Naive thymus-derived CD8-positive, alpha-beta T cell (primary cell): ENCODE data around the gene GIPR. TPM values are rescaled to one million over a fixed set of nuclear protein-coding genes. Genes with fewer than 3 reads are reported as not detected.

Experiments used
- ATAC-seq, 2 donors: fragments of 150-1000 bp; cut with Tn5 transposase in 1 of 2; sonication (Bioruptor Pico), chemical (Tn5 transposase) in 1 of 2; 1 replicate in 1 of 2; 2 replicates in 1 of 2; pipeline ENCODE4 v1.10.0; 2021; ENCODE audit warnings: mild to moderate bottlenecking in 2 of 2, moderate library complexity in 2 of 2
- POLR2A ChIA-PET: fragments of 350-600 bp; sonication (Branson Sonifier 250); formaldehyde crosslinking; loops from one replicate; lab custom pipeline; 2021; ENCODE audit warnings: antibody characterized with exemption; lab: Charles Lee
- DNase-seq, 10 donors: peaks; one replicate each; pipeline versions ENCODE4 v3.0.0 to v3.0.0-alpha.2; 2020 to 2022
- H3K27ac Mint-ChIP-seq, 10 donors: one replicate each; pipeline ENCODE4 v1.8.0; 2020 to 2022; ENCODE audit warnings: mild to moderate bottlenecking in 10 of 10, mixed read lengths in 10 of 10, moderate library complexity in 4 of 10, inconsistent platforms in 1 of 10
- H3K27me3 Mint-ChIP-seq, 5 donors: one replicate each; pipeline ENCODE4 v1.8.0; 2021 to 2022; ENCODE audit warnings: mixed read lengths in 5 of 5
- H3K36me3 Mint-ChIP-seq, 3 donors: one replicate each; pipeline ENCODE4 v1.8.0; 2020 to 2022; ENCODE audit warnings: mixed read lengths in 3 of 3, mild to moderate bottlenecking in 2 of 3, inconsistent platforms in 1 of 3
- H3K4me1 Mint-ChIP-seq, 4 donors: one replicate each; pipeline ENCODE4 v1.8.0; 2021 to 2022; ENCODE audit warnings: mixed read lengths in 4 of 4
- H3K4me3 Mint-ChIP-seq, 10 donors: one replicate each; pipeline ENCODE4 v1.8.0; 2020 to 2022; ENCODE audit warnings: mild to moderate bottlenecking in 10 of 10, mixed read lengths in 10 of 10, moderate library complexity in 6 of 10, inconsistent platforms in 1 of 10
- H3K9me3 Mint-ChIP-seq, 9 donors: one replicate each; pipeline ENCODE4 v1.8.0; 2020 to 2022; ENCODE audit warnings: mixed read lengths in 9 of 9, mild to moderate bottlenecking in 3 of 9, inconsistent platforms in 1 of 9, moderate library complexity in 1 of 9
- polyA plus RNA-seq, 3 donors: library from polyadenylated mRNA; unstranded; fragments of 300-500 nt; fragmentation: Illumina TruSeq; gene quantifications; one replicate each; pipeline ENCODE4 v1.2.3, GENCODE V29; 2021
- total RNA-seq, 8 experiments: library from RNA in 2 of 8; stranded (reverse) in 2 of 8; gene quantifications; one replicate each; pipeline ENCODE4 v1.2.3 and lab custom pipeline; 2021 to 2026

GIPR gene
- total and polyA plus RNA-seq, 5 experiments from 2014 or later: 0.38 to 10.4 (median 5.1) TPM; not detected in 1

DNA sequence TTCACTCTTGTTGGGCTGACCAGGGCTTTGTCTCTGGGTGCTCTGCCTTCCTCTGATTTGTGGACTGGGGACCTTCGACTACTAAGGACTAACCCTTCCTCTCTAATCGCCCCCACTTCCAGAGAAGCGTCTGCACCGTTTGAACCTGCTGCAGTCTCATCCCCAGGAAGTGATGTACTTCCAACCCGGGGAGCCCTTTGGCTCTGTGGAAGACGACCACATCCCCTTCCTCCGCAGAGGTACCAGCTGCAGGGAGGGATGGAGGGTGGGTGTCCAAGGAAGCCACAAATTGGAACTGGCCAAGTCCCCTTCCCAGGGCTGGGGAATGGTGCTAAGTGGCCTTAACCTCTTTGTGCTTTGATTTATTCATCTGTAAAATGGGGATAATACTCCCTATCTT, 33.7 kb downstream of the GIPR start:
- Mint-ChIP-seq H3K27ac (peak overlapping the region in 1 of 10 donors; percentile 11), H3K4me1 (peaks cover 0 to 9% (median 1%) of the 10 kb centered on the region in 4 donors), H3K9me3 (no peaks in the 10 kb centered on the region), H3K27me3 (no peaks in the 10 kb centered on the region), H3K4me3 (no peak overlapping the region), H3K36me3 (peaks cover 0 to 28% (median 9%) of the 10 kb centered on the region in 3 donors)
- DNase-seq (no peak), ATAC-seq (no peak)
- POLR2A ChIA-PET: interaction anchor here (0.9 to 1.0 kb wide), 2 partner anchors 10 to 16 kb away, joined by 3 read pairs; partner anchors contain the start of genes QPCTL and SNRPD2

- H3K4me3 Mint-ChIP-seq: no peak overlapping the region
- POLR2A ChIA-PET: interaction anchor here (0.9 kb wide), 1 partner anchor 9 kb away, joined by 3 read pairs; no protein-coding TSS in a partner anchor
- no peak for ATAC-seq
- H3K9me3 Mint-ChIP-seq: no peaks in the 10 kb centered on the region
- H3K36me3 Mint-ChIP-seq: peaks cover 0 to 23% (median 4%) of the 10 kb centered on the region in 3 donors
- no peak for DNase-seq
- no peaks in the 10 kb centered on the region for H3K27me3 Mint-ChIP-seq
- peak overlapping the region in 2 of 10 donors; percentile 38 to 44 for H3K27ac Mint-ChIP-seq
- H3K4me1 Mint-ChIP-seq: peaks cover 0 to 18% (median 6%) of the 10 kb centered on the region in 4 donors
Observed at GRCh38 chr19:45705115-45705514, 37.1 kb downstream of the GIPR start.

DNA sequence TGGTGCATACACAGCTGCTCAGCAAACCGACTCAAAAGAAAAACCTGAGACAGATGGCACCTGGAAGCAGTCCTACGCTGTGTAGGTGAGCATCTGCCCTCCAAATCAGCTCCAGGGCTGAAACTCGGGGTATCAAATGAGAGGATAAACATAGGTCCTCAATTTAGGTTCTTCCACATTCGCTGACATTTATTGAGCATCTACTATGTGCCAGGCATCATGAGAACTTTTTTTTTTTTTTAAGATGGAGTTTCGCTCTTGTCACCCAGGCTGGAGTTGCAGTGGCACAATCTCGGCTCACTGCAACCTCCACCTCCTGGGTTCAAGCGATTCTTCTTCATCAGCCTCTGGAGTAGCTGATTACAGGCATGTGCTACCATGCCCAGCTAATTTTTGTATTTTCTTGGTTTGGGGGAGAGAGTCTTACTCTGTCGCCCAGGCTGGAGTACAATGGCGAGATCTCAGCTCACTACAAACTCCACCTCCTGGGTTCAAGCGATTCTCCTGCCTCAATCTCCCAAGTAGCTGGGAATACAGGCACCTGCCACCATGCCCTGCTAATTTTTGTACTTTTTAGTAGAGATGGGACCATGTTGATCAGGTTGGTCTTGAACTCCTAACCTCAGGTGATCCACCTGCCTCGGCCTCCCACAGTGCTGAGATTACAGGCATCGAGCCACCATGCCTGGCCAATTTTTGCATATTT, 37.8 kb downstream of the GIPR start:
- Mint-ChIP-seq H3K27ac (no peak overlapping the region), H3K9me3 (no peaks in the 10 kb centered on the region), H3K4me3 (no peak overlapping the region), H3K4me1 (peaks cover 7 to 25% (median 12%) of the 10 kb centered on the region in 4 donors), H3K27me3 (no peaks in the 10 kb centered on the region), H3K36me3 (peaks cover 0 to 30% (median 4%) of the 10 kb centered on the region in 3 donors)
- DNase-seq: no peak
- POLR2A ChIA-PET: interaction anchor here (0.9 to 2.0 kb wide), 3 partner anchors 9 to 14 kb away, joined by 3 to 5 read pairs (median 3); partner anchors contain the start of genes QPCTL and SNRPD2
- no peak for ATAC-seq

DNA sequence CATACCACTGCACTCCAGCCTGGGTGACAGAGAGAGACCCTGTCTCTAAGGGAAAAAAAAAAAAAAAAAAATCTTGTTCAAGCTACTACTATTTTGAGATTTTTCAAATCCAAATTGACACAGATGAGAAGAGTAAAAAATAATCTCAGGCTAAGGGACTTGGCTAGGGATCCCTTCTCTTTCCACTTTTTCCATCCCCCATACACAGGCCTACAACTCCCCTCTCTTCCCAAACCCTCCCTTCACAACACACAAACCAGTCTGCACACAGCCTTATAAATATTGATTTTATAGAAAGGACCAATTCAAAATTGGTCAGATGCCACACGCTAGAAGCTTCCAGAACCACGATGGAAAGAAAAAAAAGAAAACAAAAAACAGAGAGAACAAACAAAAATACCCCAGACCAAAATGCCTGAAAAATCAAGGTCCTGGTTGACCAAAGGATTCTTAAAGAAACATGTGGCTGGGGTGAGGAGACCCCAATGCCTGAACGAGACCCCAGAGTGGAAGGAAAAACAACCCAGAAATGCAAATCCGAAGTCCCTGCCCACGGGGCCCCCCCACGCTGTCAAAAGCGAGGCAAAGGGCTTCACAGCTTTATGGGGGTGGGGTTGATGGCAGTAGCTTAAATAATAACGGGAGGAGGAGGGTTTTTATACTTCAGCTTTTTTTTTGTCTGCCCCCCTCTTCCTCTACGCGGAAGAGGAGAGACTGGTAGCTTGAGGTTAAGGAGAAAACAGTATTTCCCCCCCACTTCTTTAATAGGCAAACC, 42.5 kb downstream of the GIPR start:
- H3K36me3 Mint-ChIP-seq: peaks cover 0 to 22% (median 0%) of the 10 kb centered on the region in 3 donors
- peak overlapping the region in 2 of 10 donors; percentile 4 to 8 for H3K4me3 Mint-ChIP-seq
- ATAC-seq (no peak), DNase-seq (no peak)
- H3K27me3 Mint-ChIP-seq: no peaks in the 10 kb centered on the region
- H3K9me3 Mint-ChIP-seq: no peaks in the 10 kb centered on the region
- H3K27ac Mint-ChIP-seq: peak overlapping the region in 8 of 10 donors; percentile 19 to 83 (median 64)
- H3K4me1 Mint-ChIP-seq: peaks cover 12 to 52% (median 30%) of the 10 kb centered on the region in 4 donors
- POLR2A ChIA-PET: interaction anchor here (0.6 to 1.2 kb wide), 5 partner anchors 15 to 1894 kb away, joined by 3 to 5 read pairs (median 4); partner anchors contain the start of gene FBXO46

DNA sequence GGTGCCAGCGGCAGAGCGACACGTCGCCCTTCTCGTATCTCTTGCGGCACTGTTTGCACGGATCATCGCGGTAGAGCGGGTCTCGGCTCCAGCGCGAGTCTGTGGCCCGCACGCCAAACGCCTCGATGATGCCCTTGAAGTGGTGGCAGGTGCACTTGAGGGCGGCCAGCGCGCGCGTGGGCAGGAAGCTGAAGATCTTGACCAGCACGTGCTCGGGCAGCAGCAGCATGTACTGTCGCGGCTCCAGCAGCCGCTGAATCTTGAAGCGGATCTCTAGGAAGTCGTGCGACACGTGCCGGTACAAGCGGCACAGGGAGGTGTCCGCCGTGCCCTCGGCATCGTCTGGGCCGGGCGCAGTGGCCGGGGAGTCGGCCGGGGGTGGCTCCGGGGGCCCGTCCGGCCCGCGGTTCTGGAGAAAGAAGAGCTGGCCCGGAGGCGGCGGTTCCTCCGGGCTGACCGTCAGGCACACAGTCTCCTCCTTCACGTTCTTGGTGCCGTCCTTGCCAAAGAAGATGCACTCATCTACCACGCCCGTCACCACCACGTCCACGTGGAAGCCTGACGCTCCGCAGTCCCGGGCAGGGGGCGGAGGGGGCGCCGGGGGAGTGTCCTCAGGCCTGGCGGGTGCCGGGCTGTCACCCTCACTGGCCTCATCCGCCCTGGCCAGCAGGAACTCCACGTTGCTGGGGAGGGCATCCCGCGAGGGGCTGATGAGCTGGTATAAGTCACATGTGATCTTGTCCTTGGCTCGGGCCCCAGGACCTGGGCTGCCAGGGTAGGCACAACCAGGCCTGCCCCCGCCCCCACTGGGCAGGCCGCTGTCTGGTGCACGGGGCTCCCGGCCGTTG, 44.1 kb downstream of the GIPR start:
- POLR2A ChIA-PET: no interaction called here
- Mint-ChIP-seq H3K4me1 (peaks cover 21 to 57% (median 40%) of the 10 kb centered on the region in 4 donors), H3K27ac (no peak overlapping the region), H3K27me3 (no peaks in the 10 kb centered on the region), H3K4me3 (no peak overlapping the region), H3K36me3 (peaks cover 0 to 22% (median 0%) of the 10 kb centered on the region in 3 donors), H3K9me3 (no peaks in the 10 kb centered on the region)
- no peak for DNase-seq
- no peak for ATAC-seq

GRCh38 chr19:45712699-45713067, 44.7 kb downstream of the GIPR start:
- no peak for ATAC-seq
- no peaks in the 10 kb centered on the region for H3K9me3 Mint-ChIP-seq
- no peak overlapping the region for H3K4me3 Mint-ChIP-seq
- no peaks in the 10 kb centered on the region for H3K27me3 Mint-ChIP-seq
- peaks cover 0 to 22% (median 0%) of the 10 kb centered on the region in 3 donors for H3K36me3 Mint-ChIP-seq
- no peak overlapping the region for H3K27ac Mint-ChIP-seq
- POLR2A ChIA-PET: no interaction called here
- DNase-seq: no peak
- H3K4me1 Mint-ChIP-seq: peaks cover 23 to 58% (median 45%) of the 10 kb centered on the region in 4 donors

- ATAC-seq (no peak), DNase-seq (no peak)
- H3K4me3 Mint-ChIP-seq: no peak overlapping the region
- POLR2A ChIA-PET: no interaction called here
- H3K36me3 Mint-ChIP-seq: peaks cover 0 to 22% (median 0%) of the 10 kb centered on the region in 3 donors
- H3K9me3 Mint-ChIP-seq: no peaks in the 10 kb centered on the region
- H3K4me1 Mint-ChIP-seq: peaks cover 23 to 60% (median 49%) of the 10 kb centered on the region in 4 donors
- peak overlapping the region in 1 of 10 donors; percentile 11 for H3K27ac Mint-ChIP-seq
- H3K27me3 Mint-ChIP-seq: no peaks in the 10 kb centered on the region
Observed at GRCh38 chr19:45713141-45713540, 45.1 kb downstream of the GIPR start.

- peaks cover 26 to 66% (median 55%) of the 10 kb centered on the region in 4 donors for H3K4me1 Mint-ChIP-seq
- POLR2A ChIA-PET: interaction anchor here (0.6 to 4.7 kb wide), 3 partner anchors 10 to 537 kb away, joined by 3 to 47 read pairs (median 4); partner anchors contain the start of genes QPCTL, SNRPD2 and TRAPPC6A
- DNase-seq (no peak), ATAC-seq (no peak)
- no peaks in the 10 kb centered on the region for H3K27me3 Mint-ChIP-seq
- peak overlapping the region in 4 of 10 donors; percentile 4 to 94 (median 22) for H3K4me3 Mint-ChIP-seq
- H3K27ac Mint-ChIP-seq: peak overlapping the region in 6 of 10 donors; percentile 14 to 95 (median 49)
- no peaks in the 10 kb centered on the region for H3K9me3 Mint-ChIP-seq
- H3K36me3 Mint-ChIP-seq: peaks cover 4 to 26% (median 8%) of the 10 kb centered on the region in 3 donors
Observed at GRCh38 chr19:45715139-45715538, 47.1 kb downstream of the GIPR start.

DNA sequence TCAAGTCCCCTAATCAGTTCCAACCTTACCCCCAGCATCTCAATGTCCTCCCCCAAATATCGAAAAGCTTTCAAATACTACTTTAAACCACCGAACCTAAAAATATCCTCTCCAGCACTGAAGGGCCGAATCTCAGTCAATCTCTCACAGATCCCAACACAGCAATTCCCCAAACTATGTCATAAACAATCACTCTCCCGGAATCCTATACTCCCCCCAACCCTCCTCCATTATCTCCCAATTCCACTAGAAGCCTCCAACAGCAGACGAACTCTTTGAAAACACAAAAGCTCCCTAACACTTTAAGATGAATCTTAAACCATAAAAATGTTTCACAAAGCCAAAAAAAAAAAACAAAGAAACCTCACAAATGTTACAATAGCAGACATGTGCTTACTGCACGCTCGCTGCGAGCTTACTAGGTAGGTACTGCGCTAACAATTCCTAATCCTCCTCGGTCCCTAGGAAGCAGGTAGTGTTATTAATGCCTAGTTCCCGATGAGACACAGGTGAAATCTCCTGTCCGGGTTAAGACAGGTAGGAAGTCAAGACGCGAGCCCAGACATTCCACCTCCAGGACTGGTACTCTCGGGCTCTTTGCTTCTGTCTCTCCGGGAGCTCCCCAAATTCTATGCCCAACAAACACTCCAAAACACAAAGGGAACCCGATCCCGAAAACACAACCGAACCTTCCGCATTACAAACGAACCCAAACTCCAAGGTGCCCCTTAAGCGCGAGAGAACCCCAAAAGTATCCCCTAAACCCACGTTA, 48.5 kb downstream of the GIPR start:
- H3K36me3 Mint-ChIP-seq: peaks cover 4 to 19% (median 8%) of the 10 kb centered on the region in 3 donors
- DNase-seq: no peak
- no peaks in the 10 kb centered on the region for H3K27me3 Mint-ChIP-seq
- POLR2A ChIA-PET: interaction anchor here (0.6 to 4.7 kb wide), 16 partner anchors 10 to 1540 kb away, joined by 3 to 51 read pairs (median 4); partner anchors contain the start of genes CCDC9, DMWD, FBXO46 and GIPR
- ATAC-seq: peak in 1 of 2 donors; percentile 1
- peak overlapping the region; percentile 94 to 99 (median 96) for H3K27ac Mint-ChIP-seq
- no peaks in the 10 kb centered on the region for H3K9me3 Mint-ChIP-seq
- H3K4me1 Mint-ChIP-seq: peaks cover 22 to 59% (median 47%) of the 10 kb centered on the region in 4 donors
- H3K4me3 Mint-ChIP-seq: peak overlapping the region; percentile 87 to 99 (median 97)

DNA sequence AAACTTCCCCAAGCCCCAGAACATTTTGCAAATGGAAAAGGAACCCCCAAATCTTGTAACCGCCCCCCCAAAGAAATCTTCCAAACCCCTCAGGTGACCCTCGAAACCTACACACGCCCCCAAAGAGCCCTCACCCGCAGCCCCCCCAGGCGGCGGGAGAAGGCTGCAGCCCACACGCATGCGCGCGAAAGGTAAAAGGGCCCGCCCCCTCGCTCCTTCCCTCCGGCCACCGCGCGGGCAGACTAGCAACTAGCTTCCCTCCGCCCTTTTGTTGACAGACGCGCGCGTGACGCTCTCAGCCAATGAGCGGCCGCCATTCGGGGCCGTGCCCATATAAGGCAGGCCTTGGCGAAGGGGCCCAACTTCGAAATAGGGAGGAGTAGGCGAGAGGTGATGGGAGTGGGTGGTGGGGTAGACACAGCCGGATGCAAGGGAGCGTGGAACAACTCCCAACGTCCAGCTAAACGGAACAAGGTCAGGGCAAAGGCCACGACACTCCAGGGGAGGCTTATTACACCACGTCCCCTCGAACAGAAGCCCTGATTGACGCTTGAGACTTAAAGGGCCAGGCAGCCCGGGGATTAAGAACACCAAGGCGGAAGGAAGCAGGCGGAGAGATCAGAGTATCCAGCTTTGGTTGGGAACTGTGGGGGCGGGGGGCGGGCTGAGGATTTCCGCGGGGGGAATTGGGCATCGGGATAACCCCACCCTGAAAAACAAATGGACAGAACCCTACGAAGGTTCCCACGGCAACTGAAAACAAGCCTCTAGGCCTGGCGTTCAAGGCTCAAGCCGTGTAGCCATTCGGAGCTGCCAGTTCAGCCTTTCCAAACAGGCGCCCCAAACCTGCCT, 49.3 kb downstream of the GIPR start:
- no peaks in the 10 kb centered on the region for H3K9me3 Mint-ChIP-seq
- POLR2A ChIA-PET: interaction anchor here (0.6 to 4.7 kb wide), 21 partner anchors 9 to 1539 kb away, joined by 3 to 51 read pairs (median 3); partner anchors contain the start of genes CCDC9, DMWD, FBXO46 and GIPR
- H3K4me1 Mint-ChIP-seq: peaks cover 22 to 56% (median 49%) of the 10 kb centered on the region in 4 donors
- ATAC-seq (peak; percentile 96), DNase-seq (peak; percentile 93 to 99 (median 98))
- H3K27me3 Mint-ChIP-seq: no peaks in the 10 kb centered on the region
- peak overlapping the region; percentile 87 to 99 (median 97) for H3K4me3 Mint-ChIP-seq
- peak overlapping the region; percentile 94 to 99 (median 96) for H3K27ac Mint-ChIP-seq
- H3K36me3 Mint-ChIP-seq: peaks cover 4 to 21% (median 8%) of the 10 kb centered on the region in 3 donors
